GM12873 (cell line): ENCODE data around the gene MYH9.

Source experiments
- TF ChIP-seq, protein P1 (sequence below): IDR thresholded peaks from 2 replicates; pipeline ENCODE4 v1.5.1; 2012; ENCODE audit warnings: low read depth, mild to moderate bottlenecking, moderate library complexity, low read length, control low read depth; ENCODE audit not compliant: insufficient read depth; ENCODE audit errors: missing control alignments

The MYH9 gene

DNA sequence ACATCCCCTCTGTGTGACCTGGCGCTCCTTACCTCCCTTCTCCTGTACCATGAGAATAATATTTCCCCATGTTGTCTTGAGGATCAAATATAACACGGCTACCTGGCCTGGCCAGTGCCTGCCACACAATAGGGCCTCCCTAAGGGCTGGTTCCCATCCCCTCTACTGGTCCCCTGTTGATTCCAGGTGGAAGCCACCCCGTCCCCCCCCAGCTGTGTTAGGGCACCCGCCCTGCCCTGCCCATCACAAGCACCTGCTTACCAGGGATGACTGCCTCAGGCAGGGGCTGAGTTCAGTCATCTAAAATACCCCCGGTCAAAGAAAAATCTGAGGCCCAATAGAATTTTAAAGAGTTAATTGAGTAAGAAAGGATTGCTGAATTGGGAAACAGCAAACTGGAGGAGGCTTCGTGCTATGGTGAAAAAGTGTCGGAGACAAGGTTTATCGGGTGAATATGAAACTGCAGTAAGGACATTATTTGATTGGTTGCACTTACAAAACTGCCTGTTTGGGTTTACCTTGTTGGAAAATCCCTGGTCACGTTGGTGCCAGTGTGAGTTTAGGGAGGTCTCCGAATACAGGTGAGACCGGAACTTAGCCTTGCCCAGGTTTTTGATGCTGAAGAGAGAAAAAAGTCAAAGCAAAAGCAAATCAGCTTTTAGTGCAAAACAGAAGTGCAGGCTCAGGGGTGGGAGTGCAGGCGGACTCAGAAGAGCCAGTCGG is 129.7 kb downstream of the MYH9 start:
- TF ChIP-seq, protein P1, sequence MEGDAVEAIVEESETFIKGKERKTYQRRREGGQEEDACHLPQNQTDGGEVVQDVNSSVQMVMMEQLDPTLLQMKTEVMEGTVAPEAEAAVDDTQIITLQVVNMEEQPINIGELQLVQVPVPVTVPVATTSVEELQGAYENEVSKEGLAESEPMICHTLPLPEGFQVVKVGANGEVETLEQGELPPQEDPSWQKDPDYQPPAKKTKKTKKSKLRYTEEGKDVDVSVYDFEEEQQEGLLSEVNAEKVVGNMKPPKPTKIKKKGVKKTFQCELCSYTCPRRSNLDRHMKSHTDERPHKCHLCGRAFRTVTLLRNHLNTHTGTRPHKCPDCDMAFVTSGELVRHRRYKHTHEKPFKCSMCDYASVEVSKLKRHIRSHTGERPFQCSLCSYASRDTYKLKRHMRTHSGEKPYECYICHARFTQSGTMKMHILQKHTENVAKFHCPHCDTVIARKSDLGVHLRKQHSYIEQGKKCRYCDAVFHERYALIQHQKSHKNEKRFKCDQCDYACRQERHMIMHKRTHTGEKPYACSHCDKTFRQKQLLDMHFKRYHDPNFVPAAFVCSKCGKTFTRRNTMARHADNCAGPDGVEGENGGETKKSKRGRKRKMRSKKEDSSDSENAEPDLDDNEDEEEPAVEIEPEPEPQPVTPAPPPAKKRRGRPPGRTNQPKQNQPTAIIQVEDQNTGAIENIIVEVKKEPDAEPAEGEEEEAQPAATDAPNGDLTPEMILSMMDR, result no peak

DNA sequence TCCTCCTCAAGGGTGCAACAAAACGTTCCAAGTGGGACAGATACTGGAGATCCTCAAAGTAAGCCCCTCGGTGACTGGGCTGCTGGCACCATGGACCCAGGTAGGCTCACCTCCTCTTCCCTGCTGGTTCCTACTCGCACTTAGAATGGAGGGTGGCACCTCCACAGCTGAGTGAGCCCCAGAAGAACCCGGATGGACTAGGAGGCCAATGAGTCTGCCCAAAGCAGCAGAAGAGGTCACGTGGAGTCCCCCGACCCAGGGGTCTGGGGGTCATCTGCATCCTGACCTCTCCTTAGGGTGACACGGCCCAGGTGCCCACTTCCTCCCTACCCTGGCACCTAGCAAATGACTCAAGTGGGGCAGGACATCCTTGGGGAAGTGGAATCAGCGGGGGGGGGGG is 130.5 kb downstream of the MYH9 start:
- TF ChIP-seq, protein P1, result no peak

GRCh38 chr22:36256478-36256877 is 131.3 kb downstream of the MYH9 start:
- TF ChIP-seq, protein P1, result no peak

GRCh38 chr22:36253523-36254490 is 134.0 kb downstream of the MYH9 start:
- TF ChIP-seq, protein P1, result no peak

DNA sequence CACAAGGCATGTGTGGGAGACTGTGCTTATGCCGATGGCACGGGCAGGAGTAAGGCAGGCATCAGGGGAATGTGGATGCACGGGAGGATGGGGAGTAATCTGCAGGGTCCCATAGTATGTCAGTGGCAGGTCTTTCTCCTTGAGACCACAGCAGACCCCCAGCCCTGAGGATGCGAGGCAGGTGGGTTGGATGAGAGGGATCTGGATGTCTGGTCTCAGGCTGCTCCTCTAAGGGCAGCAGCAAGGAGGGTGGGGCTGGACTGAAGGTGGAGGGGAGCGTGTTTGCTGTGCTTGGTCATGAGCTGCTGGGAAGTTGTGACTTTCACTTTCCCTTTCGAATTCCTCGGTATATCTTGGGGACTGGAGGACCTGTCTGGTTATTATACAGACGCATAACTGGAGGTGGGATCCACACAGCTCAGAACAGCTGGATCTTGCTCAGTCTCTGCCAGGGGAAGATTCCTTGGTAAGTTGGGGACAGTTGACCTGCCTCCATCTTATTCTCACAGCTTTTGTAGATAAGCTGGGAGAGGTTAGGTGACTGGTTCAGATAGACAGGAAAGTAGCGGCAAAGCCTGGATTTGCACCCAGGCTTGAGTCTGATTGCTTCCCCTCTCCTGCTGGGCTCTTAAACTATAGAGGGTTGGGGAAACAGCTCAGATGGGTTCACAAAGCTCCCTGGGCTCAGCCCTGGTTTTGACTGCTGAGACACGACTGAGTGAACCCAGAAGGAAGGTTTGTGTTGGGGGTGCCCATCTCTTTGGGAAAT is 134.8 kb downstream of the MYH9 start, which contains the start of gene APOL1:
APOL1 (plus strand) TSS at position 380 of the 769 bp plus-strand sequence. CDS start 1,823 bp downstream, outside the sequence.
- TF ChIP-seq, protein P1, result no peak

DNA sequence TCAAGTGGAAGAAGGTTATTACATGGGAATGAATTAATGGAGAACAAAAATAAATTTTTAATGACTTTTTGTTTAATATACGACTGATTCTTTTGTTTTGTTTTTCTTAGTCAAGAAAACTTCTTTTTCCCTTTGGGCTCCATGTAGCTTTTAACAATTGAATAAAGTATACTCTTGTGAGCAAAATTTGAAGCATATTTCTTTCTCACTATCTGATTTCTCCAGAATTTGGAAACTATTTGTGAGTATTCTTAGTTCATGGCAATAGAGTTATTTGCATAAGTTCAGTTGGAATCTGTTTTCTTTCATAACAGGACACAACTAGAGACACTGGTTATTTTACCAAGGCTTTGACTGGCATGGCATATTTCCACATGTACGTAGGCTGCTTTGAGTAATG is 138.6 kb downstream of the MYH9 start:
- TF ChIP-seq, protein P1, result no peak
